Activated naive CD8-positive, alpha-beta T cell treated with anti-CD3 and anti-CD28 coated beads, Interleukin-2, amount 10 ng/mL, durations not matched to agents 7 days and 5 days (primary cell): ENCODE results near the gene GPR160. TPM values are rescaled to one million over a fixed set of nuclear protein-coding genes. Genes with fewer than 3 reads are reported as not detected.

Source experiments
- ATAC-seq: fragments of 150-1000 bp; cut with Tn5 transposase; one replicate; pipeline ENCODE4 v1.10.0; 2021; ENCODE audit warnings: low read depth, moderate library complexity
- POLR2A ChIA-PET: fragments of 350-600 bp; sonication (Branson Sonifier 250); formaldehyde crosslinking; loops from one replicate; lab custom pipeline; 2021; ENCODE audit warnings: antibody characterized with exemption; lab: Charles Lee
- DNase-seq: peaks from one replicate; pipeline ENCODE4 v3.0.0; 2021
- H3K27ac Mint-ChIP-seq: one replicate; pipeline ENCODE4 v1.8.0; 2022; ENCODE audit warnings: mild to moderate bottlenecking, mixed read lengths
- H3K27me3 Mint-ChIP-seq: one replicate; pipeline ENCODE4 v1.8.0; 2022; ENCODE audit warnings: mild to moderate bottlenecking, moderate library complexity, mixed read lengths
- H3K36me3 Mint-ChIP-seq: one replicate; pipeline ENCODE4 v1.8.0; 2021; ENCODE audit warnings: mild to moderate bottlenecking, mixed read lengths
- H3K4me1 Mint-ChIP-seq: one replicate; pipeline ENCODE4 v1.8.0; 2021; ENCODE audit warnings: mixed read lengths
- H3K4me3 Mint-ChIP-seq: one replicate; pipeline ENCODE4 v1.8.0; 2022; ENCODE audit warnings: mild to moderate bottlenecking, moderate library complexity, mixed read lengths
- H3K9me3 Mint-ChIP-seq: one replicate; pipeline ENCODE4 v1.8.0; 2021; ENCODE audit warnings: mixed read lengths
- total RNA-seq, 2 experiments: library from RNA; stranded (reverse); gene quantifications; one replicate each; pipeline ENCODE4 v1.2.3, GENCODE V29; 2021

GPR160 gene
- 10 to 100 TPM in 1 of 2 experiments, 1 to 10 TPM in 1; 9.7 to 10.5 TPM for total RNA-seq

DNA sequence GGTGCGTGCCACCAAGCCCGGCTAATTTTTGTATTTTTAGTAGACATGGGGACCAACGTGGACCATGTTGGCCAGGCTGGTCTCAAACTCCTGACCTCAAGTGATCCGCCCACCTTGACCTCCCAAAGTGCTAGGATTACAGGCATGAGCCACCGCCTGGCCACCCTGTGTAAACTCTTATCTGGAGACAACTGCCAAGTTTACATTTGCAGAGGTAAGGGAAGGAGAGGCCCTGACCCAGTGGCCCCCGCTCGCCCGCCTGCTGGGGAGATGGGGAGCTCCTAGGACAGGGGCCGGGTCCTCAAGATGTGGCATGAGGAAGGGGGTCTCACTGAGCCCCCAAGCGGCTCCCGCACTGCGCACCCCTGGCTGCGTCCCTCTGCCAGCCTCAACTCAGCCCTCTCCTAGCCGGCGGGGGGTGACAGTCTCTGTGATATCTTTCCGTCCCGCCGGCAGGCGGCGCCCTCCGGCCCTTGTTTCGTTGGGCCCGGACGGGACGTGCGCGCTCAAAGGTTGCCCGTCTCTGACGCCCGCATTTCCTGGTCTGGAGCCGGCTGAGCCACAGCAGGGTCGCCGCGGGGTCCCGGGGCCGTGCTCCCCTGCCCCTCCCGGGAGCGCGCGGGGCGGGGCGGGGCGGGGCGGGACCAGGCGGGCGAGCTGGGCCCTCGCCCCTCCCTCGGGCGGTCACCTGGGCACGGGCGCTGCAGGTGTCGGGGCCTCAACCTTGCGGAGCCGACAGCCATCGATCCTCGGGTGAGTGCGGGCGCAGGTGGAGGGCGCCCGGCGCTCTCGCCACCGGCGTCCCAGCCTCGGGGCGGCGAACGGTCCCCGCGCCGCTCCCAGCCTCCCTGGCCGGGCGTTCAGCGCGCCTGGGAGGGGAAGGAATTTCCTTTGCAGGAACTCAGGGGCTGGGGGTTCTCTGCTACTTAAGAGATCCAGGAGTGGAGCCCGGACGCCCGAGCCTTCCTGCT lies at the start of gene GPR160:
GPR160 (plus strand) TSS at position 533 of the 971 bp plus-strand sequence. CDS start 45,978 bp downstream, outside the sequence.
- Mint-ChIP-seq H3K4me1 (peaks cover 22% of the 10 kb centered on the region), H3K27me3 (peaks cover 5% of the 10 kb centered on the region), H3K9me3 (peaks cover 4% of the 10 kb centered on the region), H3K27ac (peak within 1 kb of the TSS; percentile 25), H3K4me3 (peak within 1 kb of the TSS; percentile 84), H3K36me3 (peaks cover 5% of the 10 kb centered on the region)
- peak; percentile 78 for ATAC-seq
- peak; percentile 91 for DNase-seq
- POLR2A ChIA-PET: interaction anchor here (0.7 to 1.4 kb wide), 3 partner anchors 71 to 273 kb away, joined by 4 to 9 read pairs (median 5); partner anchors contain the start of genes SEC62 and TERC

DNA sequence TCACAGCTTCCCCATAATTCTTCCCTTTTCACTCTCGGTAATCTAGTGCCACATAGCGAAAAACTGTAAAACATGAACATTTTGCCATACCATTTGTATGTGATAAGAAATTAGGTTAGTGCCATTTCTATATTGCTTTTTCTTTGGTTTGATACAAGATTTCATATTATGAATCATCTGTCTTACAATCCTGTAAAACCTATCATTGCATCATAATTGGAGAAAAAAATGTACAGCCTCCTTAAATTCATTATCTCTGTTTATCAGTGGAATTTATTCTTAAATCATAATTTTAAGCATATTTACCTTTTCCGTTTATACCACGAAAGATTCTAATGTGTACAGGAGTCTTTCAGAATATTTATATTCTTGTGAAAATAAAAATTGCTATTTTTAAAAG lies 47.4 kb upstream of the GPR160 start:
- Mint-ChIP-seq H3K4me1 (no peaks in the 10 kb centered on the region), H3K27me3 (no peaks in the 10 kb centered on the region), H3K9me3 (no peaks in the 10 kb centered on the region), H3K36me3 (peaks cover 14% of the 10 kb centered on the region), H3K4me3 (no peak overlapping the region), H3K27ac (no peak overlapping the region)
- POLR2A ChIA-PET: no interaction called here
- ATAC-seq (no peak), DNase-seq (no peak)

DNA sequence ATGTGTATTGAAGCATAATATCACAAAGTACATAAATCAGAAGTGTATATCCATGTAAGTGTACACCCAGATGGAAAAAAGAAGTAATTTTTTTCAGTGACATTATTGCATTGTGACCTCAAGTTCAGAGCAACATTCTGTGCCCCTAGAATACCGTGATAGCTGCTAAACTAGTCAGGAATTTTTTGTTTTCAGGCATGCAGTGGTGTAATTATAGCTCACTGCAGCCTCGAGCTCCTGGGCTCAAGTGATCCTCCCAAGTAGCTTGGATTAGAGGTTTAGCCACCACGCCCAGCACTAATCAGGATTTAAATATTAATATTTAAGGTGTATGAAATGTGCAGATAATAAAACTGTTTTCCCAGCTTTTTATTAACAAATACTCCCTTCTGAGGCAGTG lies 45.6 kb upstream of the GPR160 start:
- Mint-ChIP-seq H3K27me3 (no peaks in the 10 kb centered on the region), H3K4me3 (no peak overlapping the region), H3K9me3 (no peaks in the 10 kb centered on the region), H3K27ac (no peak overlapping the region), H3K36me3 (peaks cover 19% of the 10 kb centered on the region), H3K4me1 (no peaks in the 10 kb centered on the region)
- ATAC-seq (no peak), DNase-seq (no peak)
- POLR2A ChIA-PET: no interaction called here

- ATAC-seq (no peak), DNase-seq (no peak)
- POLR2A ChIA-PET: no interaction called here
- Mint-ChIP-seq H3K4me3 (no peak overlapping the region), H3K36me3 (peaks cover 19% of the 10 kb centered on the region), H3K9me3 (no peaks in the 10 kb centered on the region), H3K4me1 (no peaks in the 10 kb centered on the region), H3K27me3 (no peaks in the 10 kb centered on the region), H3K27ac (no peak overlapping the region)
Measured at GRCh38 chr3:169992781-169993180, 45.0 kb upstream of the GPR160 start.

- Mint-ChIP-seq H3K9me3 (no peaks in the 10 kb centered on the region), H3K4me3 (no peak overlapping the region), H3K27me3 (no peaks in the 10 kb centered on the region), H3K36me3 (peaks cover 19% of the 10 kb centered on the region), H3K4me1 (peaks cover 2% of the 10 kb centered on the region), H3K27ac (no peak overlapping the region)
- DNase-seq: no peak
- no peak for ATAC-seq
- POLR2A ChIA-PET: no interaction called here
Measured at GRCh38 chr3:169993761-169994160, 44.0 kb upstream of the GPR160 start.

GRCh38 chr3:169996063-169996462 lies 41.7 kb upstream of the GPR160 start:
- peaks cover 5% of the 10 kb centered on the region for H3K4me1 Mint-ChIP-seq
- no peak overlapping the region for H3K27ac Mint-ChIP-seq
- H3K27me3 Mint-ChIP-seq: no peaks in the 10 kb centered on the region
- H3K9me3 Mint-ChIP-seq: peaks cover 1% of the 10 kb centered on the region
- no peak overlapping the region for H3K4me3 Mint-ChIP-seq
- DNase-seq (no peak), ATAC-seq (no peak)
- POLR2A ChIA-PET: interaction anchor here (0.6 kb wide), 1 partner anchor 11 kb away, joined by 4 read pairs; no protein-coding TSS in a partner anchor
- H3K36me3 Mint-ChIP-seq: peaks cover 26% of the 10 kb centered on the region

DNA sequence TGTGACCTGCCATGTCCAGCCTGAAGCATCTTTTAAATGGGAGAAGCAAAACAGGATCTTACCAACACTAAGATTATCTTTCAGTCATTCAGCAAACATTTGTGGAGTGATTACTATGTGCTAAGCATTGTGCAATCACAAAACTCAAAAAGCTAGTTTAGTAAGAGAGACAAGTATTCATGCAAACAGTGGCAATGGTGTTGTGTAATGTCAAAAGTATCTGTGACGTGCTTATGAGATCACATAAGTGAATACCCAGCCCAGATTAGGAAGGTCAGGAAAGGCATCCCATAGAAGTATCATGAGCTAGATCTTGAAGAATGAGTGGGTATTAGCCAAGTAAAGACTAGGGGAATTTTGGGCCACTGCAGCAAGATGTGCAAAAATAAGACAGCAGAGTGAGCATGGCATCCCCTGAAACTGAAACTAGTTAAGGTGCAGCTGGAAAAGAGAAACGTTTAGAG lies 39.1 kb upstream of the GPR160 start:
- ATAC-seq: no peak
- Mint-ChIP-seq H3K4me1 (peaks cover 13% of the 10 kb centered on the region), H3K9me3 (peaks cover 1% of the 10 kb centered on the region), H3K27ac (no peak overlapping the region), H3K4me3 (no peak overlapping the region), H3K36me3 (peaks cover 20% of the 10 kb centered on the region), H3K27me3 (no peaks in the 10 kb centered on the region)
- DNase-seq: no peak
- POLR2A ChIA-PET: no interaction called here

GRCh38 chr3:169999433-169999832 lies 38.4 kb upstream of the GPR160 start:
- H3K27ac Mint-ChIP-seq: no peak overlapping the region
- ATAC-seq (no peak), DNase-seq (no peak)
- H3K9me3 Mint-ChIP-seq: peaks cover 1% of the 10 kb centered on the region
- H3K36me3 Mint-ChIP-seq: peaks cover 20% of the 10 kb centered on the region
- H3K4me3 Mint-ChIP-seq: no peak overlapping the region
- H3K27me3 Mint-ChIP-seq: no peaks in the 10 kb centered on the region
- POLR2A ChIA-PET: no interaction called here
- peaks cover 18% of the 10 kb centered on the region for H3K4me1 Mint-ChIP-seq

- Mint-ChIP-seq H3K27me3 (no peaks in the 10 kb centered on the region), H3K36me3 (peaks cover 20% of the 10 kb centered on the region), H3K9me3 (peaks cover 1% of the 10 kb centered on the region), H3K4me1 (peaks cover 18% of the 10 kb centered on the region), H3K27ac (no peak overlapping the region), H3K4me3 (no peak overlapping the region)
- POLR2A ChIA-PET: no interaction called here
- DNase-seq: no peak
- ATAC-seq: no peak
Measured at GRCh38 chr3:170000051-170000450, 37.7 kb upstream of the GPR160 start.

GRCh38 chr3:170002231-170002630 lies 35.6 kb upstream of the GPR160 start:
- H3K27me3 Mint-ChIP-seq: no peaks in the 10 kb centered on the region

DNA sequence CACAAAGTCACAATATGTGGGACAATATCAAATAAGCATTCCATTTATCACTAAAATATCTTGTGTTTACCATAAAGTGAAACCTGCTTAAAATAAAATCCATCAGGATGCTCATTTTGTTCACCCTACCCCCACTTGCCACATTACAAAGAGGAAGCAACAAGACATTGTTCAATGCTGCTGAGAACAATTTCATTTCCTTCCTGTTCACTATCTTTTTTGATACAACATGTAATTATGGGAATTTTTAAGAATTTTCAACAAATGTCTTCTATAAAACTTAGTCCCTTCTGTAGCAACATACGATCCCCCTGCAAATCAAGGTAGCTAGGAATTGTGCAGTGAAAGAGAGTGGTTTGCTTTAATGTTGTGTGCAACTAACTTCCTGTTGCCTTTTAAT lies 34.9 kb upstream of the GPR160 start:
- H3K27ac Mint-ChIP-seq: peak overlapping the region; percentile 88
- no peaks in the 10 kb centered on the region for H3K27me3 Mint-ChIP-seq
- POLR2A ChIA-PET: interaction anchor here (0.5 to 2.0 kb wide), 3 partner anchors 22 to 229 kb away, joined by 3 to 11 read pairs (median 5); partner anchors contain the start of gene SEC62
- H3K4me3 Mint-ChIP-seq: peak overlapping the region; percentile 45
- H3K9me3 Mint-ChIP-seq: peaks cover 1% of the 10 kb centered on the region
- H3K4me1 Mint-ChIP-seq: peaks cover 31% of the 10 kb centered on the region
- ATAC-seq (no peak), DNase-seq (no peak)
- peaks cover 16% of the 10 kb centered on the region for H3K36me3 Mint-ChIP-seq

More at GRCh38 chr3:170002231-170002630, 35.6 kb upstream of the GPR160 start:
- peaks cover 31% of the 10 kb centered on the region for H3K4me1 Mint-ChIP-seq
- no peak for DNase-seq
- peak overlapping the region; percentile 17 for H3K27ac Mint-ChIP-seq
- POLR2A ChIA-PET: interaction anchor here (2.0 kb wide), 1 partner anchor 35 kb away, joined by 11 read pairs; the partner anchor contains the start of gene SEC62
- H3K36me3 Mint-ChIP-seq: peaks cover 16% of the 10 kb centered on the region
- H3K9me3 Mint-ChIP-seq: peaks cover 1% of the 10 kb centered on the region
- no peak overlapping the region for H3K4me3 Mint-ChIP-seq
- no peak for ATAC-seq

GRCh38 chr3:170003881-170004356 lies 33.9 kb upstream of the GPR160 start:
- Mint-ChIP-seq H3K36me3 (peaks cover 11% of the 10 kb centered on the region), H3K4me1 (peaks cover 28% of the 10 kb centered on the region), H3K4me3 (no peak overlapping the region), H3K27ac (peak overlapping the region; percentile 37), H3K9me3 (peaks cover 1% of the 10 kb centered on the region), H3K27me3 (no peaks in the 10 kb centered on the region)
- ATAC-seq: no peak
- POLR2A ChIA-PET: interaction anchor here (1.2 kb wide), 2 partner anchors 30 to 230 kb away, joined by 3 read pairs; no protein-coding TSS in a partner anchor
- no peak for DNase-seq

DNA sequence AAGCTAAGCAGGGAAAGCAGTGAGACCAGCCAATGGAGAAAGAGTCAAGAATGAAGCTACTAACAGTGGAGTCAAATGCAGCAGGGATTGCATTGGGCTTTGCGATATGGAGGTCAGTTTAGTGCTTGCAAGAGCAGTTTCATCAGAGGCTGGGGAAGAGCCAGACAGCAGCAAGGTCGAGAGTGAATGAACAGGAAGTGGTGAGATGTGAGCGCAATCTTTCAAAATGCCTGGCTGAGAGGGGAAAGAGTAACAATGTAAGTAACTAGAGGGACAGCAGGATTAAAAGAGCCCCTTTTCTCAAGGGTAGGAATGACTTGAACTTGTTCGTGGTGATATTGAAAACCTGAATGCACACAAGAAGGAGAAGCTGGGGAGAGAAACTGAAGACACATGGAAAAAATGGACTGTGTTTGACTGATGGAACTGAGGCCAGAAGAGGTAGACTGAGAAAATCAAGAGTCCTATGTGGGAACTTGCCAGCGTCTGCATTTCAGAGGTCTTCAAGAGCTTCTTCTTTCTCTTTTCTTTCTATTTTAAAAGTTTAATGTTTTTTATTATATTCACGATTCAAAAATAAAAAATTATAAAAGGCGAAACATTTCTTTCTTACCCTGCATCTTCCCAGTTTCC lies 30.6 kb upstream of the GPR160 start:
- H3K9me3 Mint-ChIP-seq: no peaks in the 10 kb centered on the region
- DNase-seq (peak; percentile 35), ATAC-seq (peak; percentile 90)
- peak overlapping the region; percentile 35 for H3K4me3 Mint-ChIP-seq
- POLR2A ChIA-PET: interaction anchor here (0.8 to 1.9 kb wide), 5 partner anchors 11 to 243 kb away, joined by 4 to 7 read pairs (median 4); partner anchors contain the start of genes SEC62 and TERC
- H3K27ac Mint-ChIP-seq: peak overlapping the region; percentile 87
- H3K27me3 Mint-ChIP-seq: no peaks in the 10 kb centered on the region
- peaks cover 26% of the 10 kb centered on the region for H3K4me1 Mint-ChIP-seq
- H3K36me3 Mint-ChIP-seq: peaks cover 3% of the 10 kb centered on the region
